GM21423 (cell line): ENCODE results near the gene GIMAP2.
"Not testable (repeated sequence)": the region's sequence is repeated elsewhere in the genome, so short reads cannot be mapped to it uniquely, and the experiment has no call there.

ENCODE experiments used
- ATAC-seq: cut with Tn5 transposase; IDR thresholded peaks from one replicate; pipeline ENCODE4 v1.9.1; 2021; ENCODE audit warnings: mild to moderate bottlenecking, moderate library complexity; ENCODE audit not compliant: unreplicated experiment

The GIMAP2 gene

GRCh38 chr7:150676276-150676675 is 9.2 kb upstream of the GIMAP2 start:
- ATAC-seq, result not testable (repeated sequence)

DNA sequence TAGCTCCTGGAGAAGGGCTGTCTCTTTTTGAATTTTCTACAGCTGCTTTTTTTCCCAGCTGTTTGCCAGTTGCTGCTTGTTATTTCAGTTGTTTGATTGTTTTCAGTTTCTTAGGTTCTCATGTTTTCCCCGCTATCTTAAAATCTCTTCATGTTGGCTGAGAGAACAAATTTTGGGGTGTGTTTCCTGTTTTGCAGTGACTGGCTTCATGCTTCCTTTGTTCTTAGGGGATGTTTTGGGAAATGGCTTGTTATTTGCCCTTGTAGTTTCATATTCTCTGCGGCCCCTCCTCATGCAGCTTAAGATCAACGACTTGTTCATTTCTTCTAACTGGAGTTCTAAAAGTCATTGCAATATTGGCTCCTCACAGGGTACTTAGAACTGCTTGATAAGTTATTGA is 8.7 kb upstream of the GIMAP2 start:
- ATAC-seq, result not testable (repeated sequence)

DNA sequence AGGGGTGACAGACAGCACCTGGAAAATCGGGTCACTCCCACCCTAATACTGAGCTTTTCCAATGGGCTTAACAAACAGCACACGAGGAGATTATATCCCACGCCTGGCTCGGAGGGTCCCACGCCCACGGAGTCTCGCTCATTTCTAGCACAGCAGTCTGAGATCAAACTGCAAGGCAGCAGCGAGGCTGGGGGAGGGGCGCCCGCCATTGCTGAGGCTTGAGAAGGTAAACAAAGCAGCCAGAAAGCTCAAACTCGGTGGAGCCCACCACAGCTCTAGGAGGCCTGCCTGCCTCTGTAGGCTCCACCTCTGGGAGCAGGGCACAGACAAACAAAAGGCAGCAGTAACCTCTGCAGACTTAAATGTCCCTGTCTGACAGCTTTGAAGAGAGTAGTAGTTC is 6.9 kb upstream of the GIMAP2 start:
- ATAC-seq, result not testable (repeated sequence)

GRCh38 chr7:150680364-150680763 is 5.1 kb upstream of the GIMAP2 start:
- ATAC-seq, result not testable (repeated sequence)

DNA sequence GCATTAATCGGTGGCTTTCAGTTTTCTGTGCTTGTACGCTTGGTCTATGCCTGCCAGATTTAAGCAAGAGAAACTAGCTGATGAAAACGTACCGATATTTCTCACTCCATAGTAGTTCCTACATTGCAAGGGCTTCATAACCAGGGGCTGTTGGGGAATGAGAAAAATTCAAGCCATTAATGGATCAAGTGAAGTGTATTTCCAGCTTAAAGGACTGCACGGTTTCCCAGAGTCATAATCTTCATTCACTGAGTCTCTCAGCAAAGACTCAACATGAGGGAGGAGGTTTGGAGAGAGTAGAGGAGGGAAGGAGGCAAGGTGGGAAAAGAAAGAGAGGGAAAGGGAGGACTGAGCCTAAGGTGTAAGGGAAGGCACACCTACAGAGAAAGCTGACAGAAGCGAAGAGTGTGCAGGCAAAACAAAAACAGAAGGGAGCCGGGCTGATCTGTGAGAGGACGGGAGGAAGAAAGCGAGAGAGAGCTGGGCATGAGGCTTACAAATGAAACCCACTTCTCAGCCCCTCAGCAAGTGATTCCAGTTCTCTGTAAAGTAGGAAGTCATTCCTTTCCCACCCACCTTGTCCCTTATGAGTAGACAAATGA is 625 bp downstream of the GIMAP2 start:
- no peak for ATAC-seq

DNA sequence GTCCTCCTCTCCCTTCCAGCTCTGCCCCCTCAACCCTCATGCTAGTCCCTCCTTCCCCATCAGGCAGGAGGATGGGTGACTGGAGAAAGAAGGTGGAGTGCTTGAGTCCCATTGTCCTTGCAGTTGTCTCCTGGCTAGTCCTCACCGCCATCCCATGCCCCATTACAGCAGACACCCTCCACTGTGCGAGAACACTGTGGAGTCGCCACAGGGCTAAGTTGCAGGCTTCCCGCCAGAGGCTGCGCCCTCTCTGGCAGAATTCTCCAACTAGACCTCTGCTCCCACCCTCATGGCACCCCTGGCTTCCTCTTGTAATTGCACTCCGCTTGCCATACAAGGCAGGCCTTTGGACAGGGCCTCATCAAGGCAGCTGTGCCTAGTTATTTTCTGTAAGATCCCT is 3.1 kb downstream of the GIMAP2 start:
- ATAC-seq, result no peak

DNA sequence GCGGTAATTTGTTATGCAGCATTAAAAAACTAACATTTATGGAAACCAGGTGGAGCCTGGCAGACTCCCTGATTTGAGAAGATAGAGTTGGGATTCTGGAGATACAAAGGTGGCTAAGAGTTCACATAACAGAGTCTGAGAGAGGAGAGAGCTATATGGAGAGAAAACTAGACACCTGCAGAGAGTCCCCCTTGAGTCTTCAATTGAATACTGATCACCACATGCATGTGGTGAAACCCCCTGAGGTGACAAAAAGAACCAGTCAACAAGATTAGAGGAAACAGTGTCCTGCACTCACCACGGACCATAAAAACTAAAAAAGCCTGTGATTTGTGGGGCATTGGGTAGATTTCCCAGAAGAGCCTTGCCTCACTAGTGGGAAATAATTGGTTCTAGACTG is 10.1 kb downstream of the GIMAP2 start:
- no peak for ATAC-seq

- no peak for ATAC-seq
These were observed 17.7 kb downstream of the GIMAP2 start for GRCh38 chr7:150703209-150703608.

DNA sequence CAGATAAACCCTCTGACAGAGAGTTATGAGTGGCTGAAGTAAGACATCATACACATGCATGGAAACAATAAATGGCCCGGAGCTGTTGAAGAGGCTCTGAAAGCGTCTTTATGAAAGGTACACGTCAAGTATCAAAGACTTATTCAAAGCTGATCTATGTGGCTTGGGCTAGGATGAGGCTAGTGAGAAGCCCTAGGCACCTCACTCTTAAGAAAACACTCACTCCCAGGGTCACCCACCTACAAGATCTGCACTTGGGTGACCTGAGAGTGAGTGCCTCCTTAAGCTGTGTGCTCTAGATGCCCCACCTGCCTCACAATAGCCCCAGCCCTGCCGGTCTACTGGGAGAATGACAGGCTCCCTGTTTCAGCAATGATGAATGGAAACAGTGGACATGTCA is 29.8 kb downstream of the GIMAP2 start:
- ATAC-seq, result no peak

DNA sequence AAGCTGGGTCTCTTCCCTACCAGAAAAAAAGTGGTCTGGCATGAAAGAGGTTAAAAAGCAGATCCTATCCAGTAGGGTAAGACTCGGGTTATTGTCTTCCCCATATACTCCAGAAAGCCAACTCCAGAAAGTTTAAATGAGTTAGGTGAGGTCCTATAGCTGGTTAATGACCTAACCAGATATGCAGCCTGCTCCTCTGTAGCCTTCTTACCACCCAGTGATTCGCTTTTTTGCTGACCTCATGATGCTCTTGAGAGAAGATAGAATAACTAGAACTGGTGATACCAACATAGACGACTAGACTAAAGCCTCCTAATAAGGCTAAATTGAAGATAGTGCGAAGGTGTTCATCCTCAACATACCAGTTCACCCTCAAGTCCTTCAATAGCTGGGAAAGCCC is 30.2 kb downstream of the GIMAP2 start:
- ATAC-seq, result no peak

DNA sequence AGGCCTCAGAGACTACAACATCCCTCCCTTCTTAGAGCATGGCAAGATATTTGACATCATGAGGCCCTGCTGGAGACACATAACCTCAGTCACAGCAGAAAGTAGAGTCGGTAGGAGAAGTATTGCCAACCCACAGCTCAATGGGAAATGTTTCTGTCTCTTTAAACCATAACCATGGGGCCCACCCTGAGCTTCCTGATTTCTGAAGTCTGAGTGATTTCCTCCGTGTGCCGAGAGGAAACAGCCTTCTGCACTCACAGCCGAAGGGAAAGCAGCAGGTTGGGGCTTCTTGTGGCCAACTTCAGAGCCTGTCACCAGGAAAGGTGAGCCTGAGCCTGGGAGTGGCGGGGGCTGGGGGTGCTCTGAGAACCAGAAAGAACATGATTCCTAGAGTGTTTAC is 30.9 kb downstream of the GIMAP2 start, which contains the start of gene GIMAP1:
GIMAP1 (plus strand) TSS at position 246 of the 400 bp plus-strand sequence. CDS start 2,435 bp downstream, outside the sequence.
- ATAC-seq, result peak; percentile 75

DNA sequence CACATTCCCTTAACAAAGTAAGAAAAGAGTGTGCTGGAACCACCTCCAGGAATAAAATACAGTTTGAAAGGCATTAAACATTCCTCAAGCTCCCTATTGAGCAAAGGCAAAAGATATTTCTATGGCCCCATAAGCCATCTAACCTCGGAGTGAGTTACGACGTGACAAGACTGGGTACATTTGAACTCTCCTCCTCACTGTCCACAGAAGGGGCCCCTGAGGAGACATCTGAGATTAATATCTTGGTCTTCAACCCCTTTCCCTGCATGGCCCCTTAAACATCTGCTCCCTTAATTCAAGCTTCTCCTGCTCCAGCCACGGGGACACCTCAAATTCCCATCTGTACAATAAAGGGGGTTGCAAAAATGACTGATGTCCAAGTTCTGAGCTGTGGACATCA is 31.4 kb downstream of the GIMAP2 start:
- ATAC-seq, result no peak

GRCh38 chr7:150717814-150718420 is 32.4 kb downstream of the GIMAP2 start:
- ATAC-seq, result no peak

GRCh38 chr7:150719436-150719835 is 33.9 kb downstream of the GIMAP2 start:
- no peak for ATAC-seq

DNA sequence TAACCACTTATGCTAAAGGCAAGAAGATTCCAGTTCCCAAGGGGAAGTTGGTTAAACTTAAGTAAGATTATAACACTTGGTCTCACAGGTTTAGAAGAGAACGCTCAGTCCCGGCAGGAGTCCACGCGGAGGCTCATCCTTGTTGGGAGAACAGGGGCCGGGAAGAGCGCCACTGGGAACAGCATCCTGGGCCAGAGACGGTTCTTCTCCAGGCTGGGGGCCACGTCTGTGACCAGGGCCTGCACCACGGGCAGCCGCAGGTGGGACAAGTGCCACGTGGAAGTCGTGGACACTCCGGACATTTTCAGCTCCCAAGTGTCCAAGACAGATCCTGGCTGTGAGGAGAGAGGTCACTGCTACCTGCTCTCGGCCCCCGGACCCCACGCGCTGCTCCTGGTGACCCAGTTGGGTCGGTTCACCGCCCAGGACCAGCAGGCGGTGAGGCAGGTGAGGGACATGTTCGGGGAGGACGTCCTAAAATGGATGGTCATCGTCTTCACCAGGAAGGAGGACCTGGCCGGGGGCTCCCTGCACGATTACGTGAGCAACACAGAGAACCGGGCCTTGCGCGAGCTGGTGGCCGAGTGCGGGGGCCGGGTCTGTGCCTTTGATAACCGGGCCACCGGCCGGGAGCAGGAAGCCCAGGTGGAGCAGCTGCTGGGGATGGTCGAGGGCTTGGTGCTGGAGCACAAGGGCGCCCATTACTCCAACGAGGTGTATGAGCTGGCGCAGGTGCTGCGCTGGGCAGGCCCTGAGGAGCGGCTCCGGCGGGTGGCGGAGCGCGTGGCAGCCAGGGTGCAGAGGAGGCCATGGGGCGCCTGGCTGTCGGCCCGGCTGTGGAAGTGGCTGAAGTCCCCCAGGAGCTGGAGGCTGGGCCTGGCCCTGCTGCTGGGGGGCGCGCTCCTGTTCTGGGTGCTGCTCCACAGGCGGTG is 34.7 kb downstream of the GIMAP2 start:
- no peak for ATAC-seq

GRCh38 chr7:150721970-150722373 is 36.5 kb downstream of the GIMAP2 start:
- ATAC-seq, result no peak

DNA sequence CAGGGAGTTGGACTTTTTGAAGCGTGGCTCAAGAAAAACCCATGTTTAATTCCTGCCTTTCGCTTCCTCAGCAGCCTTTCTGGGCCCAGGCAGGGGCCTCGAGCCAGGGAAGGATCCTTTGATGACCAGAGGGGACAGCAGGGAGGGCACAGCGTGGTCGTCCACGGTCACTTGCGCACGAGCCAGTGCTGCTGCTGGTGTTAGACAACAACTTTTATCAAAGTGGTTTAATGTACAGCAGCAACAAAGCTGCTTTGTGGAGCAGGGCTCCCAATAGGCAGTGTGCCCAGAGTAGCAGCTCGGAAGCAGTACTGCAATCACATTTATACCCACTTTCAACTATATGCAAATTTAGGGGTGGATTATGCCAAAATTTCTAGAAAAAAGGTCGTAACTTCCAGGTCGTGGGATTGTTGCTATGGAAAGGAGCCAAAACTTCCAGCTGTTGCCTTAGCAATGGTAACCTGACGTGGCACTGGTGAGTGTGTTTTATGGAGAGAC is 37.0 kb downstream of the GIMAP2 start:
- ATAC-seq, result no peak

DNA sequence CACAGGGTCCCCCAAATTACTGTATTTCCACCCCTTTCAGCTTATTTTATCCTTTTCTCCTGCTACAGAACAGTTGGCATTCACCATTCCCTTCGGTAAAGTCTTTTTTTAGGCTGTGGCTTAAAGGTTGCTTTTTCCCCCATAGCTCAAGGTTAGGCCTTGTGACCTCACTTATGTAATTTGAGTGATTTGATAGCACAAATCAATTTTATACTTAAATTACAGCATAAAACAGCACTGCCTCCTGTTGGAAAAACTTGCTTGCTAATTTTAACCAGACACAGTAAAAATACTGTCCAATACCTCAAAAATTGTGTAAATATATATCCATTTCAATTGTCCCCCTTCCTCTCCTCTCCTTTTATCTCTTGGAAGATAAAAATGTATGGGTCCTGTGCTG is 38.0 kb downstream of the GIMAP2 start:
- no peak for ATAC-seq

- no peak for ATAC-seq
These were observed 41.9 kb downstream of the GIMAP2 start for GRCh38 chr7:150727381-150727780.

DNA sequence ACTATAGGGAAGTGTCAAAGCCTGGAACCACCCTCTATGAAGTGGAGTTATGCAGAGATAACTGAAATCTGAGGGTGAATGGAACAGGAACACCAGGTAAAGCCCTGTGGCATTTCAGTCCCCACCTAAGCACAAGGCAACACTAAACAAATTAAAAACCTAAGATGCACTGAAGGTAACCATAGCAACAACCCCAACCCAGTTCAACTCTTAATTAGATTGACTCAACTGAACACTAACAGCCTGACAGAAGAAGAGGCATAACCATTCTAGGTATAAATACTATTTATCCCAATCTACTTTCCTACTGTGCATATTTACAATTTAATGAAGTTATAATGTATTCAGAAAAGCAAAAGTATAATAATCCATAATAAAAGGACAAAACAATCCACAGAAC is 42.5 kb downstream of the GIMAP2 start:
- no peak for ATAC-seq

DNA sequence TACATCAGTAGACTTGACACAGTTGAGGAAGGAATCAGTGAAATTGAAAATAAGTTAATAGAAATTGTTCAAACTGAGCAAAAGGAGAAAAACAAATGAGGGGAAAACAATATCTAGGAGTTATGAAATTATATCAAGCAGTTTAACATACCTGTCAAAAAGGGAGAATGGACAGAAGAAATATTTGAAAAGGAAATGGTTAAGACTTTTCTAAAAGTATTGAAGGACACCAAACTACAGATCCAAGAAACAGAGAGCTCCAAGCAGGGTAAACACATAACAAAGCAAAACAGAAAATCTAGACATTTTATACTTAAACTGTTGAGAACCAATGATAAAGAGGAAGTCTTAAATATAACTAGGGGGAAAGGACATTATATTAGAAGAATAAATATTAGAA is 43.1 kb downstream of the GIMAP2 start:
- no peak for ATAC-seq

- ATAC-seq, result no peak
These were observed 46.4 kb downstream of the GIMAP2 start for GRCh38 chr7:150731916-150732315.
